Calu3 (cell line): ENCODE measurements around the gene DGLUCY. TPM values are rescaled to one million over a fixed set of nuclear protein-coding genes. Genes with fewer than 3 reads are reported as not detected.

Experiments used
- BruUV-seq: library from RNA; stranded (reverse); fragments of 400-500 nt; replicated peaks from 2 replicates; lab custom pipeline; 2021; lab: Mats Ljungman, UMichigan
- CTCF ChIA-PET: fragments of 300-600 bp; sonication (Branson Sonifier 250); formaldehyde crosslinking; loops from one replicate; lab custom pipeline; 2022; ENCODE audit warnings: antibody characterized with exemption; lab: Charles Lee
- DNase-seq: peaks from one replicate; pipeline ENCODE4 v3.0.0; 2022
- H3K27ac Mint-ChIP-seq: one replicate; pipeline ENCODE4 v1.8.0; 2022; ENCODE audit warnings: mixed read lengths; ENCODE audit not compliant: unreplicated experiment
- H3K27me3 Mint-ChIP-seq: one replicate; pipeline ENCODE4 v1.8.0; 2022; ENCODE audit warnings: mixed read lengths; ENCODE audit not compliant: unreplicated experiment
- H3K36me3 Mint-ChIP-seq: one replicate; pipeline ENCODE4 v1.8.0; 2022; ENCODE audit warnings: mild to moderate bottlenecking, moderate library complexity, mixed read lengths; ENCODE audit not compliant: insufficient read depth, unreplicated experiment
- H3K4me1 Mint-ChIP-seq: one replicate; pipeline ENCODE4 v1.8.0; 2022; ENCODE audit warnings: mild to moderate bottlenecking, low read depth, mixed read lengths; ENCODE audit not compliant: unreplicated experiment
- H3K4me3 Mint-ChIP-seq: one replicate; pipeline ENCODE4 v1.8.0; 2022; ENCODE audit warnings: mild to moderate bottlenecking, low read depth, moderate library complexity, mixed read lengths; ENCODE audit not compliant: unreplicated experiment
- H3K9me3 Mint-ChIP-seq: one replicate; pipeline ENCODE4 v1.8.0; 2022; ENCODE audit warnings: low read depth, mixed read lengths; ENCODE audit not compliant: unreplicated experiment
- CTCF ChIP-seq: fragments of 200-600 bp; IDR thresholded peaks from one replicate; pipeline ENCODE4 v1.8.0; 2022; ENCODE audit warnings: antibody characterized with exemption; ENCODE audit not compliant: unreplicated experiment
- intact Hi-C: fragments of 100-400 bp; cut with micrococcal nuclease; formaldehyde crosslinking; loops from one replicate; pipeline ENCODE4 v1.10.0; 2022; ENCODE audit not compliant: unreplicated experiment
- total RNA-seq: library from RNA; stranded (reverse); gene quantifications from 2 replicates; pipeline ENCODE4 v1.2.3, GENCODE V29; 2022

The DGLUCY gene
- total RNA-seq, 1 experiment from 2014 or later, result 69.3 TPM

GRCh38 chr14:91254461-91254860, 140.6 kb downstream of the DGLUCY start:
- BruUV-seq, result no TSS peak
- Mint-ChIP-seq H3K27ac (no peak overlapping the region), H3K9me3 (no peaks in the 10 kb centered on the region), H3K4me3 (peak overlapping the region; percentile 62), H3K27me3 (peaks cover 43% of the 10 kb centered on the region), H3K4me1 (peaks cover 16% of the 10 kb centered on the region), H3K36me3 (peaks cover 16% of the 10 kb centered on the region)
- TF ChIP-seq CTCF, result no peak
- no peak for DNase-seq
- intact Hi-C loops, result no loop called here
- CTCF ChIA-PET, result no interaction called here

- Mint-ChIP-seq H3K9me3 (no peaks in the 10 kb centered on the region), H3K4me1 (peaks cover 9% of the 10 kb centered on the region), H3K27ac (no peak overlapping the region), H3K36me3 (peaks cover 15% of the 10 kb centered on the region), H3K4me3 (peak overlapping the region; percentile 62), H3K27me3 (peaks cover 43% of the 10 kb centered on the region)
- no TSS peak for BruUV-seq
- no peak for DNase-seq
- no peak for TF ChIP-seq CTCF
- intact Hi-C loops, result no loop called here
- CTCF ChIA-PET, result interaction anchor here (0.6 kb wide), 1 partner anchor 949 kb away, joined by 3 read pairs; no protein-coding TSS in a partner anchor
Observed at GRCh38 chr14:91255026-91255695, 141.3 kb downstream of the DGLUCY start.

- H3K9me3 Mint-ChIP-seq, result no peaks in the 10 kb centered on the region
- CTCF ChIA-PET, result no interaction called here
Observed at GRCh38 chr14:91256661-91257060, 142.8 kb downstream of the DGLUCY start.

GRCh38 chr14:91257328-91258010, 143.6 kb downstream of the DGLUCY start:
- intact Hi-C loops, result no loop called here
- no peaks in the 10 kb centered on the region for H3K9me3 Mint-ChIP-seq
- TF ChIP-seq CTCF, result no peak
- DNase-seq, result no peak
- peaks cover 43% of the 10 kb centered on the region for H3K27me3 Mint-ChIP-seq
- peaks cover 8% of the 10 kb centered on the region for H3K36me3 Mint-ChIP-seq
- CTCF ChIA-PET, result no interaction called here
- H3K4me3 Mint-ChIP-seq, result no peak overlapping the region
- no peak overlapping the region for H3K27ac Mint-ChIP-seq
- no peaks in the 10 kb centered on the region for H3K4me1 Mint-ChIP-seq
- no TSS peak for BruUV-seq

More at GRCh38 chr14:91256661-91257060, 142.8 kb downstream of the DGLUCY start:
- Mint-ChIP-seq H3K27me3 (peaks cover 43% of the 10 kb centered on the region), H3K4me1 (no peaks in the 10 kb centered on the region), H3K27ac (no peak overlapping the region), H3K36me3 (peaks cover 12% of the 10 kb centered on the region), H3K4me3 (no peak overlapping the region)
- no peak for TF ChIP-seq CTCF
- no TSS peak for BruUV-seq
- DNase-seq, result no peak
- intact Hi-C loops, result no loop called here
